Muscle layer of duodenum (tissue), 2 donors: Measurements from ENCODE around the gene SSNA1.

Experiments used
- H3K27ac ChIP-seq: one replicate; pipeline ENCODE4 v1.7.0; 2013; ENCODE audit warnings: mild to moderate bottlenecking, low read length
- H3K27me3 ChIP-seq: one replicate; pipeline ENCODE4 v1.7.0; 2013; ENCODE audit warnings: low read depth, mild to moderate bottlenecking, control low read depth, low read length
- H3K36me3 ChIP-seq, 2 donors: one replicate each; pipeline ENCODE4 v1.7.0; 2013; ENCODE audit warnings: low read length in 2 of 2, control low read depth in 1 of 2, mild to moderate bottlenecking in 1 of 2; ENCODE audit not compliant: insufficient read depth in 2 of 2, control insufficient read depth in 1 of 2
- H3K4me1 ChIP-seq, 2 donors: one replicate each; pipeline ENCODE4 v1.7.0; 2013; ENCODE audit warnings: low read length in 2 of 2, mild to moderate bottlenecking in 2 of 2, control low read depth in 1 of 2, moderate library complexity in 1 of 2; ENCODE audit not compliant: insufficient read depth in 2 of 2, control insufficient read depth in 1 of 2
- H3K4me3 ChIP-seq, 2 donors: one replicate each; pipeline ENCODE4 v1.7.0; 2013; ENCODE audit warnings: low read length in 2 of 2, low read depth in 1 of 2, mild to moderate bottlenecking in 1 of 2
- H3K9me3 ChIP-seq, 2 donors: one replicate each; pipeline ENCODE4 v1.7.0; 2013; ENCODE audit warnings: low read length in 2 of 2, control low read depth in 1 of 2, mild to moderate bottlenecking in 1 of 2; ENCODE audit not compliant: control insufficient read depth in 1 of 2
- donor health status: healthy.

Gene SSNA1

DNA sequence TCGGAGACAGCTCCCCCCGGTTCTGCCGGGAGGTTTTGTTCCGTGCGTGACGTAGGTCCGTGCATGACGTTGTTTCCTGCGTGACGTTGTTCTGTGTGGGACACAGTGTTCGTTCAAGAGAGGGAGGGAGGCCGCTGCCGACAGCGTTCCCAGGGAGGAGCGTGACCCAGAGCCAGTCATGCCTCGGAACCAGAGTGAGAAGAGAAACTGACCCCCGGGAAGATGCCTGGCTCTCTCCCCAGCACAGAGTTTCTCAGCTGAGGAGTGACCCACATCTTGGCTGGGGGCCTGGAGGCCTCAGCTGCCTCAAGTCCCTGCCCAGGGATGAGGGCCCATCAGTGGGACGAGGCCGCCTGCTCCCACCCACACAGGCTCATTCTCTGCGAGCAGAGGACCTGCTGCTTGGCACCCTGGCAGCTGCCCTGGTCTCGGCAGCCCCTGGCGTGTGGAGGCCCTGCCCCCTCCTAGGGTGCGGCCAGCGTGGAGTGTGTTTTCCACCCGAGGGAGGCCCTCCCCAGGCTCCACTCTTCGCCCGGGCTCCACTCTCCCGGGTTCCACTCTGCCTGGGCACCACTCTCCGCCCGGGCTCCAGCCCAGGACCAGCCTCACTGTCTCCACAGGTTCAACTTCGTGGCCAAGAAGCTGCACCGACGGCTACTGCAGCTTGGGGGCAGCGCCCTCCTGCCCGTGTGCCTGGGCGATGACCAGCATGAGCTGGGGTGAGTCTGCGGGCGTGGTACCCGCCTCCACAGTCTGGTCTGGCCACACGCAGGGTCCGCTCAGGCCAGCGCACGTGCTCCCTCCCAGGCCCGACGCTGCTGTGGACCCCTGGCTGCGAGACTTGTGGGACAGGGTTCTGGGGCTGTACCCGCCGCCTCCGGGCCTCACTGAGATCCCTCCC is 24.9 kb downstream of the SSNA1 start:
- H3K27ac ChIP-seq: no peak overlapping the region
- H3K4me1 ChIP-seq: no peaks in the 10 kb centered on the region
- no peaks in the 10 kb centered on the region for H3K27me3 ChIP-seq
- peaks cover 0 to 18% of the 10 kb centered on the region in 2 donors for H3K36me3 ChIP-seq
- H3K4me3 ChIP-seq: no peak overlapping the region
- H3K9me3 ChIP-seq: no peaks in the 10 kb centered on the region

DNA sequence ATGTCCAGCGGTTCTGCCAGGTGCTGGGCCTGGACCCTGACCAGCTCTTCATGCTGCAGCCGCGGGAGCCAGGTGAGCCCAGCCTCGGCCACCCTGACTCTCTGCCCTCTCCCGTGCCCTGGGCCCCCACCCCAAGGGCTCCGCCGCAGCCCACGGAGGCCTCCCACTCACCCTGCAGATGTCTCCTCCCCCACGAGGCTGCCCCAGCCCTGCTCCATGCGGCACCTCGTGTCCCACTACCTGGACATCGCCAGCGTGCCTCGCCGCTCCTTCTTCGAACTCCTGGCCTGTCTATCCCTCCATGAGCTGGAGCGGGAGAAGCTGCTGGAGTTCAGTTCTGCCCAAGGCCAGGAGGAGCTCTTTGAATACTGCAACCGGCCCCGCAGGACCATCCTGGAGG is 26.1 kb downstream of the SSNA1 start:
- H3K4me3 ChIP-seq: no peak overlapping the region

DNA sequence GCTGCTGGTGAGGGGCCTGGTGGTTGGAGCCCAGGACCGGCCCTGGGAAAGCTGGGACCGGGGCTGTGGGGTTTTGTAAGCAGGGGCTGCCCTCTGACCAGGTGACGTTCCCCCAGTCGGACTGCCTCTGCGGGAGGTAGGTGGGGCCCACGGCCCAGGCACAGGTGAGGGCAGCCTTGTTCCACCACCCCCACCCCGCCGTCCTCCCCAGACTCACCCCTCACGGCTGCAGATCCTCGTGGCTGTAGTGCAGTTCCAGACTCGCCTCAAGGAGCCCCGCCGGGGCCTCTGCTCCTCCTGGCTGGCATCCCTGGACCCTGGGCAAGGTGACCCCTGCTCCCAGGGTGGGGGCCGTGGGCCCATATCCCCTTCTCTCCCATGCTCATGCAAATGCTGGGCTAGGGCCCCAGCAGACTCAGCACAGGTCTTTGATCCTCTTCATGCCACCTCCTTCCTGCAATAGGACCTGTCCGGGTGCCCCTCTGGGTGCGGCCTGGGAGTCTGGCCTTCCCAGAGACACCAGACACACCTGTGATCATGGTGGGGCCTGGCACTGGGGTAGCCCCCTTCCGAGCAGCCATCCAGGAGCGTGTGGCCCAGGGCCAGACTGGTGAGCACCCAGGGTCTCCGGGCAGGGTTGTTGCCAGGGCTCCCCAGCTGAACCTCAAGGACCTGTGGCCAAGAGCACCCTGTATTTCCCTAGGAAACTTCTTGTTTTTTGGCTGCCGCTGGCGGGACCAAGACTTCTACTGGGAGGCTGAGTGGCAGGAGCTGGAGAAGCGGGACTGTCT is 26.9 kb downstream of the SSNA1 start:
- Histone ChIP-seq H3K27ac (no peak overlapping the region), H3K36me3 (peaks cover 0 to 8% of the 10 kb centered on the region in 2 donors), H3K27me3 (no peaks in the 10 kb centered on the region), H3K4me3 (no peak overlapping the region), H3K9me3 (no peaks in the 10 kb centered on the region), H3K4me1 (no peaks in the 10 kb centered on the region)

More for the DNA sequence above, 26.1 kb downstream of the SSNA1 start:
- Histone ChIP-seq H3K27ac (no peak overlapping the region), H3K36me3 (peaks cover 0 to 8% of the 10 kb centered on the region in 2 donors), H3K4me1 (no peaks in the 10 kb centered on the region), H3K27me3 (no peaks in the 10 kb centered on the region), H3K9me3 (no peaks in the 10 kb centered on the region)

DNA sequence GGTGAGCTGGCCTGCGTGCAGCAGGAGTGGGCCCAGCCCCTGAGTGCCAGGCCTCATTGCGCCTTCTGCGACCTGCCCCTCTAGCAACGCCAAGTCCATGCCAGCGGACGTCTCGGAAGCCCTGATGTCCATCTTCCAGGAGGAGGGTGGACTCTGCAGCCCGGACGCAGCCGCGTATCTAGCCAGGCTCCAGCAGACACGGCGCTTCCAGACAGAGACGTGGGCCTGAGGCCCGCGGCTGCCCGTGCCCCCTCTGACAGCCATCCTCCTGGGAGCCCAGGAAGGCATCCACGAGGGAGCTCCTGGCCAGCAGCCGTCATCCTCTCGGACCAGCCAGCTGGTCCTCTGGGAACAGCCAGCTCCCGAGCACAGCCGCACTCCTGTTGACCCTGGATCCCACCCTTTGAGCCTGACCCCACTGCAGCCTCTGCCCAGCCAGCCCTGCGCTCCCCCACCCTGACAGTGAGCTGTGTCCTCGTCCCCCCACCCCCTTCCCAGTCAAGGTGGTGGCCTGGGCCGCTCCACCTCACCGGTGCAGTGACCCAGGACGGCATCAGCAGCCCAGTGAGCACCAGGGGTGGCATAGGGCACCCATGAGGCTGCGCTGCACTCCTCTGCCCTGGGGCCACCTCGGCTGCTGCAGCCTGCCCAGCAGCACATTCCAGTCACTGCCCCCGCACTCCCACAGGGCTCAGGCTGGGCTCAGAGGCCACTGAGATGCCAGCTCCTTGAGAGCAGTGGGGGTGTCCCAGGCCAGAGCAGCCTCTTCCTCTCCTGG is 27.9 kb downstream of the SSNA1 start:
- Histone ChIP-seq H3K27me3 (no peaks in the 10 kb centered on the region), H3K36me3 (peaks cover 0 to 8% of the 10 kb centered on the region in 2 donors), H3K9me3 (no peaks in the 10 kb centered on the region), H3K27ac (no peak overlapping the region), H3K4me3 (no peak overlapping the region), H3K4me1 (peaks cover 0 to under 1% of the 10 kb centered on the region in 2 donors)

DNA sequence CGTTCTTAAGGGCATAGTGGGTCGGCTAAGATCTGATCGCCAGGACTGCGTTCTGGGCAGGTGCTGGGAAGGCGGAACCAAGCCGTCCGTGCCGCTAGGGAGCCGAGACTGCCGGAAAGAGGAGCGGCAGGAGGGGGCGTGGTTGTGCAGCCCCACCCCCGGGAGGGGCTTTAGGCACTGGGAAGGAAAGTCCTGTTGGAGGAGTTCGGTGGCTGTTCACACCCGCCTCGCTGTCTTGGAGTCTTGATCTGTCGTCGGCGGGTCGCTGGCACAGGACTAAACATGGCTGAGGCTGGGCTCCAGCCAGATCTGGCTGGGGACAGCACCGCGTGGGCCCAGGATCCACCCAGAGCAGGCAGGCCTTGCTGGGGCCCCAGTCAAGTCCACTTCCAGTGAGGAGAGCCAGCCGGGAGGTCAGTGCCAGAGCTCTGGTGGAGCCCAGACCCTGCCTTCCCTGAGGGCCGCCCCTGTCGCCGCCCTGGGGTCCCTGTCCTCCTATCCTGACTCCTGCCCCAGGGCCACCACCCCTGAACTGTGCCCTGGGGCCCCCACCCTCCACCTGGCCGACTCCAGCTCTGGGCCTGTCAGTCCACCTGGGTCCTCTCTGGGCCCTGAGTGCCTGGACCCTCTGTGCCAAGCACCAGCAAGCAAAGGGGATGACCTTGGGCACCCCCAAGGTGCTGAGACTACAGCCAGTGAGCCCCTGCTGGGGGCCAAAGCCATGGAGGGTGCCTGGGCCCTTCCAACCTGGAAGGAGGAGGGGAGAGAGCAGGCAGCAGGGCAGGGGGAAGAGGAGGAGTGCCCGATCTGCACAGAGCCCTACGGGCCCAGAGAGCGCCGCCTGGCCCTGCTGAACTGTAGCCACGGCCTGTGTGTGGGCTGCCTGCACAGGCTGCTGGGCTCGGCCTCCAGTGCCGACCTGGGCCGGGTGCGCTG is 29.1 kb downstream of the SSNA1 start:
- Histone ChIP-seq H3K4me1 (peaks cover 0 to 7% of the 10 kb centered on the region in 2 donors), H3K27ac (no peak overlapping the region), H3K36me3 (peaks cover 0 to 8% of the 10 kb centered on the region in 2 donors), H3K27me3 (no peaks in the 10 kb centered on the region), H3K4me3 (peak overlapping the region; percentile 11), H3K9me3 (no peaks in the 10 kb centered on the region)

DNA sequence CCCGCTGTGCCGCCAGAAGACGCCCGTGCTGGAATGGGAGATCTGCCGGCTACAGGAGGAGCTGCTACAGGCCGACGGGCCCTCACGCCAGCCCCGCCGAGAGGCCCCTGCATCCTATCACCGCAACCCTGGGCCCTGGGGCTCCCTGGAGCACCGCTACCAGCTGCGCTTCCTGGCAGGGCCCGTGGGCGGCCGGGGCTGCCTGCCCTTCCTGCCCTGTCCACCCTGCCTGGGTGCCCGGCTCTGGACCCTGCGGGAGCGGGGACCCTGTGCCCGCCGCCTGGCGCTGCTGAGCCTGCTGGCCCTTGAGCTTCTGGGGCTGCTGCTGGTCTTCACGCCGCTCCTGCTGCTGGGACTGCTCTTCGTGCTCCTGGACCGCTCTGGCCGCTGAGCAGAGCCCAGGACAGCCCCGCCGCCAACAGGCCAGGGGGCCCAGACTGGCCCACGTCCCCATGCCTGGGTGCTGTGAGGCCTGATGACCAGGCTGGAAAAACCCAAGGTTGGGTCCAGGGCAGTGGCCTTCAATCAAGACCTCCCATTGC is 29.8 kb downstream of the SSNA1 start:
- Histone ChIP-seq H3K4me3 (no peak overlapping the region), H3K4me1 (peaks cover 0 to 12% of the 10 kb centered on the region in 2 donors), H3K36me3 (peaks cover 0 to 8% of the 10 kb centered on the region in 2 donors), H3K27me3 (no peaks in the 10 kb centered on the region), H3K9me3 (no peaks in the 10 kb centered on the region), H3K27ac (no peak overlapping the region)

DNA sequence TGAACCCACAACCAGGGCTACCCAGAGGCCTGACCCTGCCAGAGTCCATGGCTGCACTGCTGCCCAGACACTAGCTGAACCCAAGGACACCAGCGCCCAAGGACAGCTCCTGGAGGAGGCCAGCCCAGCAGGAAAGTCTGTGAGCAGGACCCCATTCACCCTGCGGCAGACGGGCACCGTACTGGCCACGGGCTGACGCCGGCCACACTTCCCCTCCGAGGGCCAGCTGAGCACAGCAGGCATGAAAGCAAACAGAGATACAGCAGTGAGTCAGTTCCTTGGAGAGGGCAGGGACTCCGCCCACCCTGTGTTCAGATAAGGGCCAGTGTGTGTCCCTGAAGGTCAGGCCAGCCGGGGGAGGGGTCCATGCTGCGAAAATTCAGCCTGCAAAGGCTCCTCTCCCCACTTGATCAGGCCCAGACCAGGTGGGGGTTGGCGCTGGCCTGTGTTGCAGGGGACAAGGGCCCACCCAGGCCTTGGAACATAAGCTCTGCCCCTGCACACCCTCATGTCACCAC is 30.3 kb downstream of the SSNA1 start:
- Histone ChIP-seq H3K9me3 (no peaks in the 10 kb centered on the region), H3K4me3 (no peak overlapping the region), H3K36me3 (peaks cover 0 to 8% of the 10 kb centered on the region in 2 donors), H3K4me1 (peaks cover 0 to 14% of the 10 kb centered on the region in 2 donors), H3K27ac (no peak overlapping the region), H3K27me3 (no peaks in the 10 kb centered on the region)

DNA sequence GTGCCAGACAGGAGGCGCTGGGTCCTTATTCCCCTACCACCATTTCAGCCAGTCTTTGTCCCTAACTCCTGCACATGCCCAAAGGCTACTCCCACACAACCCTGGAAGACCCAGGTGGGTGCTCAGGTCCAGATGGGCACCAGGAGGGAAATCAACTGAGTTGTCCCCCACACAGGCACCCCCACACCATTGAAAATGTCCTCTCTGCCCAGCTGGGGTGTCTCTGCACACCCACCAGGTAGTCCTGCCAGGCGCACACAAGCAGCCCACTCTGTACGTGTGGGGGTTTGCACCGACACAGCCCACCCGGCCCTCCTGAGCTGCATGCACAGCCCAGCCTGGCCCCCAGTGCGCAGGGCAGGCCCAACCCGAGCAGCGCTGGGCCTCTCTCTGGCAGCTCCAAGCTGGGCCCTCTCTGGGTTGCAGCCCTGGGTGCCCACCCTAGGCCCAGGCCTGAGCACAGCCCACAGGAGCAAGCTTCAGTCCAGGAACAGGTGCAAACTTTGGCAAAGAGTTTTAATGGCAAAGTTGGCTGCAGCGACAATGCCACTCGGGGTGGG is 31.4 kb downstream of the SSNA1 start:
- Histone ChIP-seq H3K27ac (no peak overlapping the region), H3K36me3 (peaks cover 0 to 5% of the 10 kb centered on the region in 2 donors), H3K4me1 (peaks cover 0 to 19% of the 10 kb centered on the region in 2 donors)

DNA sequence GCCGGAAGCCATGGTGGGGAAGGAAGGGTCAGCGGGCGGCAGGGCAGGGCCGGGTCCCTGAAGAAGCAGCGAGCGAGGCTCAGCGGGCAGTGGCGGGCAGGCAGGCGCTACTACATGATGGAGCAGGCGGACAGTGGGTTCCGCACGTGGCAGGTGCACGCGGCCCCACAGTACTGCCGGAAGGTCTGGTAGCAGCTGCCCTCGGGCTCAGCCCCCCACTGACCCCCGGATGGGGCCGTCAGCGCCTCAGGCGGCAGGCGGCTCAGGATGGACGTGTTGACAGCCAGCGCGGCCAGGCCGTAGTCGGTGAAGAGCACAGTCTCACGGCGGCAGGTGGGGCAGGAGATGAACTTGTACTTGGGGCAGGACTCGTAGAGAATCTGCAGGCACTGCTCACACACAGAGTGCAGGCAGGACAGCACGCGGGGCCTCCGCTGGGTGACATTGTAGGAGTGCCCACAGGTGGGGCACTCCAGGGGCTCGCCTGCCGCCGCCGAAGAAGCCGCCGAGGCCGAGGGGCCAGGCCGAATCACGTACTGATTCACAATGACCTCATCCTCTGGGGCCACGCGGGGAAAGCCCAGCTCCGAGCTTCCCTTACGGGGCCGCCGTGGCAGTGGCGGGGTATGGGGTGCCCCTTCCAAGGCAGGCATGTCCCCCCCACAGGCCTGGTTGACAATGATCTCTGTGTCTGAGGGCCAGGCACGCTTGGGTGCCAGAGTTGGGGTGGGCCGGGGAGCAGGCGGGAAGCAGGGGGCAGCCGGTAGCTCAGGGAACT is 32.0 kb downstream of the SSNA1 start:
- Histone ChIP-seq H3K4me3 (no peak overlapping the region), H3K4me1 (peaks cover 0 to 19% of the 10 kb centered on the region in 2 donors), H3K36me3 (no peaks in the 10 kb centered on the region), H3K9me3 (no peaks in the 10 kb centered on the region), H3K27me3 (no peaks in the 10 kb centered on the region), H3K27ac (no peak overlapping the region)

More for the DNA sequence above, 31.4 kb downstream of the SSNA1 start:
- H3K27me3 ChIP-seq: no peaks in the 10 kb centered on the region
- H3K4me3 ChIP-seq: no peak overlapping the region
- H3K9me3 ChIP-seq: no peaks in the 10 kb centered on the region
